Vagina (tissue), 2 donors: ENCODE data around the gene LGALS3. TPM values are rescaled to one million over a fixed set of nuclear protein-coding genes. Genes with fewer than 3 reads are reported as not detected.

Experiments
- DNase-seq, 2 donors: peaks; one replicate each; pipeline ENCODE4 v3.0.0-alpha.2; 2017; ENCODE audit errors: extremely low spot score in 2 of 2
- H3K27ac ChIP-seq: fragments of 200-600 bp; sonication (generic); one replicate; pipeline ENCODE4 v1.5.1; 2019
- H3K27me3 ChIP-seq: fragments of 200-600 bp; sonication (generic); one replicate; pipeline ENCODE4 v1.5.1; 2019
- H3K36me3 ChIP-seq, 2 donors: fragments of 200-600 bp; sonication (generic); one replicate each; pipeline ENCODE4 v1.5.1; 2017 to 2019
- H3K4me1 ChIP-seq: fragments of 200-600 bp; sonication (generic); one replicate; pipeline ENCODE4 v1.5.1; 2019
- H3K4me3 ChIP-seq, 2 donors: fragments of 200-600 bp; sonication (generic); 1 replicate in 1 of 2; 2 replicates in 1 of 2; pipeline ENCODE4 v1.5.1; 2016 to 2019
- H3K9me3 ChIP-seq: fragments of 200-600 bp; sonication (generic); one replicate; pipeline ENCODE4 v1.5.1; 2019
- CTCF ChIP-seq, 3 experiments: fragments of 450-650 bp in 2 of 3; fragments of 200-600 bp in 1 of 3; sonication (generic) in 1 of 3; IDR thresholded peaks; one replicate each; pipeline ENCODE4 v1.5.1; 2017 to 2019; ENCODE audit warnings: antibody characterized with exemption in 3 of 3, mild to moderate bottlenecking in 2 of 3, moderate library complexity in 2 of 3
- POLR2A ChIP-seq, 2 donors: fragments of 450-650 bp; IDR thresholded peaks; one replicate each; pipeline ENCODE4 v1.6.1; 2017; ENCODE audit warnings: antibody characterized with exemption in 2 of 2, mild to moderate bottlenecking in 2 of 2, moderate library complexity in 2 of 2
- POLR2AphosphoS5 ChIP-seq, 2 donors: sonication (generic); formaldehyde crosslinking; IDR thresholded peaks; one replicate each; pipeline ENCODE4 v1.9.0; 2017; ENCODE audit warnings: antibody characterized with exemption in 2 of 2, mild to moderate bottlenecking in 2 of 2, low read depth in 1 of 2; ENCODE audit not compliant: insufficient read depth in 1 of 2
- intact Hi-C: fragments of 100-400 bp; cut with DNase I; formaldehyde crosslinking; loops from one replicate; pipeline ENCODE4 v1.15.1; 2023
- total RNA-seq: library from RNA; depleted of rRNA; stranded (reverse); fragments of >200 nt; gene quantifications from one replicate; pipeline ENCODE4 v1.2.3, GENCODE V29; 2016

The LGALS3 gene
- total RNA-seq, 1 donor from 2014 or later, result 417 TPM

- no peak for DNase-seq
- no peak overlapping the region for H3K4me3 ChIP-seq
- H3K27me3 ChIP-seq, result no peaks in the 10 kb centered on the region
- peak overlapping the region; percentile 5 for H3K27ac ChIP-seq
- H3K4me1 ChIP-seq, result peaks cover 18% of the 10 kb centered on the region
- H3K36me3 ChIP-seq, result no peaks in the 10 kb centered on the region
- no peak for TF ChIP-seq CTCF (IDR thresholded peaks at IDR 0.05)
- TF ChIP-seq POLR2A (IDR thresholded peaks at IDR 0.05), result no peak
- no peak for TF ChIP-seq POLR2AphosphoS5 (IDR thresholded peaks at IDR 0.05; ENCODE audit: insufficient read depth in 1 of 2, low read depth in 1 of 2)
- no peaks in the 10 kb centered on the region for H3K9me3 ChIP-seq
- intact Hi-C loops, result no loop called here
Measured at GRCh38 chr14:55092341-55092740, 36.7 kb upstream of the LGALS3 start.

- TF ChIP-seq CTCF (IDR thresholded peaks at IDR 0.05), result no peak
- TF ChIP-seq POLR2A (IDR thresholded peaks at IDR 0.05), result no peak
- no peak for TF ChIP-seq POLR2AphosphoS5 (IDR thresholded peaks at IDR 0.05; ENCODE audit: insufficient read depth in 1 of 2, low read depth in 1 of 2)
- Histone ChIP-seq H3K9me3 (no peaks in the 10 kb centered on the region), H3K27ac (peak overlapping the region; percentile 18), H3K36me3 (no peaks in the 10 kb centered on the region), H3K4me1 (peaks cover 37% of the 10 kb centered on the region), H3K27me3 (no peaks in the 10 kb centered on the region), H3K4me3 (no peak overlapping the region)
- DNase-seq, result no peak
- intact Hi-C loops, result no loop called here
Measured at GRCh38 chr14:55094292-55095157, 34.5 kb upstream of the LGALS3 start.

- no peak for DNase-seq
- TF ChIP-seq POLR2A (IDR thresholded peaks at IDR 0.05) (no peak), POLR2AphosphoS5 (IDR thresholded peaks at IDR 0.05; ENCODE audit: insufficient read depth in 1 of 2, low read depth in 1 of 2) (peak in 1 of 2 donors; percentile 53), CTCF (IDR thresholded peaks at IDR 0.05) (no peak)
- intact Hi-C loops, result no loop called here
Measured at GRCh38 chr14:55097881-55098560, 31.0 kb upstream of the LGALS3 start.

GRCh38 chr14:55098561-55098898 lies 30.5 kb upstream of the LGALS3 start:
- Histone ChIP-seq H3K4me3 (no peak overlapping the region), H3K27me3 (no peaks in the 10 kb centered on the region), H3K27ac (peak overlapping the region; percentile 98), H3K36me3 (no peaks in the 10 kb centered on the region), H3K4me1 (peaks cover 67% of the 10 kb centered on the region), H3K9me3 (no peaks in the 10 kb centered on the region)
- no peak for TF ChIP-seq POLR2AphosphoS5 (IDR thresholded peaks at IDR 0.05; ENCODE audit: insufficient read depth in 1 of 2, low read depth in 1 of 2)
- TF ChIP-seq CTCF (IDR thresholded peaks at IDR 0.05), result no peak
- TF ChIP-seq POLR2A (IDR thresholded peaks at IDR 0.05), result no peak
- no peak for DNase-seq
- intact Hi-C loops, result no loop called here

More at GRCh38 chr14:55097881-55098560, 31.0 kb upstream of the LGALS3 start:
- H3K27ac ChIP-seq, result peak overlapping the region; percentile 98
- no peaks in the 10 kb centered on the region for H3K9me3 ChIP-seq
- H3K4me1 ChIP-seq, result peaks cover 62% of the 10 kb centered on the region
- no peak overlapping the region for H3K4me3 ChIP-seq
- H3K36me3 ChIP-seq, result no peaks in the 10 kb centered on the region
- H3K27me3 ChIP-seq, result no peaks in the 10 kb centered on the region

- Histone ChIP-seq H3K27me3 (no peaks in the 10 kb centered on the region), H3K4me1 (peaks cover 75% of the 10 kb centered on the region), H3K9me3 (no peaks in the 10 kb centered on the region), H3K4me3 (no peak overlapping the region), H3K36me3 (no peaks in the 10 kb centered on the region), H3K27ac (peak overlapping the region; percentile 98)
- peak in 1 of 2 donors; percentile 73 for TF ChIP-seq POLR2AphosphoS5 (IDR thresholded peaks at IDR 0.05; ENCODE audit: insufficient read depth in 1 of 2, low read depth in 1 of 2)
- no peak for TF ChIP-seq POLR2A (IDR thresholded peaks at IDR 0.05)
- TF ChIP-seq CTCF (IDR thresholded peaks at IDR 0.05), result no peak
- DNase-seq, result no peak
- intact Hi-C loops, result no loop called here
Measured at GRCh38 chr14:55099756-55100155, 29.3 kb upstream of the LGALS3 start.
